ENCODE data around the gene FADS1.

The FADS1 gene

GRCh38 chr11:61769169-61769920 is 47.5 kb downstream of the FADS1 start:
- Histone ChIP-seq H3K9me3 (ENCODE audit: low read length) (no peaks in the 10 kb centered on the region), H3K4me3 (ENCODE audit: low read depth in 1 of 2, low read length in 2 of 2) (no peak overlapping the region), H3K36me3 (ENCODE audit: insufficient read depth, low read length) (no peaks in the 10 kb centered on the region), H3K4me1 (ENCODE audit: insufficient read depth, low read length) (no peaks in the 10 kb centered on the region), H3K27ac (ENCODE audit: low read depth, low read length) (no peak overlapping the region), H3K9ac (ENCODE audit: low read length) (no peak overlapping the region), H3K27me3 (ENCODE audit: control insufficient read depth in 1 of 2, insufficient read depth in 2 of 2, low read length in 2 of 2) (peaks cover 0 to 5% of the 10 kb centered on the region in 2 donors)

- no peak overlapping the region for H3K27ac ChIP-seq (ENCODE audit: low read depth, low read length)
- H3K9me3 ChIP-seq (ENCODE audit: low read length) = no peaks in the 10 kb centered on the region
- no peaks in the 10 kb centered on the region for H3K36me3 ChIP-seq (ENCODE audit: insufficient read depth, low read length)
- peaks cover 0 to 10% of the 10 kb centered on the region in 2 donors for H3K27me3 ChIP-seq (ENCODE audit: control insufficient read depth in 1 of 2, insufficient read depth in 2 of 2, low read length in 2 of 2)
- H3K9ac ChIP-seq (ENCODE audit: low read length) = no peak overlapping the region
- H3K4me3 ChIP-seq (ENCODE audit: low read depth in 1 of 2, low read length in 2 of 2) = no peak overlapping the region
- no peaks in the 10 kb centered on the region for H3K4me1 ChIP-seq (ENCODE audit: insufficient read depth, low read length)
Measured at GRCh38 chr11:61768376-61769076, 48.3 kb downstream of the FADS1 start.

- H3K9me3 ChIP-seq (ENCODE audit: low read length) = no peaks in the 10 kb centered on the region
- H3K27me3 ChIP-seq (ENCODE audit: control insufficient read depth in 1 of 2, insufficient read depth in 2 of 2, low read length in 2 of 2) = peaks cover 0 to 17% of the 10 kb centered on the region in 2 donors
- H3K4me1 ChIP-seq (ENCODE audit: insufficient read depth, low read length) = no peaks in the 10 kb centered on the region
- no peaks in the 10 kb centered on the region for H3K36me3 ChIP-seq (ENCODE audit: insufficient read depth, low read length)
- no peak overlapping the region for H3K27ac ChIP-seq (ENCODE audit: low read depth, low read length)
- no peak overlapping the region for H3K4me3 ChIP-seq (ENCODE audit: low read depth in 1 of 2, low read length in 2 of 2)
- no peak overlapping the region for H3K9ac ChIP-seq (ENCODE audit: low read length)
Measured at GRCh38 chr11:61766353-61766841, 50.4 kb downstream of the FADS1 start.

- H3K9ac ChIP-seq (ENCODE audit: low read length) = no peak overlapping the region
- no peaks in the 10 kb centered on the region for H3K4me1 ChIP-seq (ENCODE audit: insufficient read depth, low read length)
- peaks cover 0 to 17% of the 10 kb centered on the region in 2 donors for H3K27me3 ChIP-seq (ENCODE audit: control insufficient read depth in 1 of 2, insufficient read depth in 2 of 2, low read length in 2 of 2)
- H3K27ac ChIP-seq (ENCODE audit: low read depth, low read length) = no peak overlapping the region
- H3K36me3 ChIP-seq (ENCODE audit: insufficient read depth, low read length) = no peaks in the 10 kb centered on the region
- H3K9me3 ChIP-seq (ENCODE audit: low read length) = no peaks in the 10 kb centered on the region
- no peak overlapping the region for H3K4me3 ChIP-seq (ENCODE audit: low read depth in 1 of 2, low read length in 2 of 2)
Measured at GRCh38 chr11:61765550-61766253, 51.1 kb downstream of the FADS1 start.

GRCh38 chr11:61764606-61765260 is 52.1 kb downstream of the FADS1 start:
- no peaks in the 10 kb centered on the region for H3K9me3 ChIP-seq (ENCODE audit: low read length)
- no peak overlapping the region for H3K4me3 ChIP-seq (ENCODE audit: low read depth in 1 of 2, low read length in 2 of 2)
- no peak overlapping the region for H3K9ac ChIP-seq (ENCODE audit: low read length)
- H3K36me3 ChIP-seq (ENCODE audit: insufficient read depth, low read length) = no peaks in the 10 kb centered on the region
- no peak overlapping the region for H3K27ac ChIP-seq (ENCODE audit: low read depth, low read length)
- peaks cover 0 to 14% of the 10 kb centered on the region in 2 donors for H3K27me3 ChIP-seq (ENCODE audit: control insufficient read depth in 1 of 2, insufficient read depth in 2 of 2, low read length in 2 of 2)
- H3K4me1 ChIP-seq (ENCODE audit: insufficient read depth, low read length) = no peaks in the 10 kb centered on the region

GRCh38 chr11:61763930-61764605 is 52.7 kb downstream of the FADS1 start:
- Histone ChIP-seq H3K4me1 (ENCODE audit: insufficient read depth, low read length) (no peaks in the 10 kb centered on the region), H3K4me3 (ENCODE audit: low read depth in 1 of 2, low read length in 2 of 2) (no peak overlapping the region), H3K9ac (ENCODE audit: low read length) (no peak overlapping the region), H3K9me3 (ENCODE audit: low read length) (no peaks in the 10 kb centered on the region), H3K36me3 (ENCODE audit: insufficient read depth, low read length) (no peaks in the 10 kb centered on the region), H3K27ac (ENCODE audit: low read depth, low read length) (no peak overlapping the region), H3K27me3 (ENCODE audit: control insufficient read depth in 1 of 2, insufficient read depth in 2 of 2, low read length in 2 of 2) (peaks cover 0 to 13% of the 10 kb centered on the region in 2 donors)

GRCh38 chr11:61762798-61763197 is 54.0 kb downstream of the FADS1 start:
- Histone ChIP-seq H3K27me3 (ENCODE audit: control insufficient read depth in 1 of 2, insufficient read depth in 2 of 2, low read length in 2 of 2) (peaks cover 0 to 13% of the 10 kb centered on the region in 2 donors), H3K27ac (ENCODE audit: low read depth, low read length) (no peak overlapping the region), H3K4me3 (ENCODE audit: low read depth in 1 of 2, low read length in 2 of 2) (no peak overlapping the region), H3K9me3 (ENCODE audit: low read length) (no peaks in the 10 kb centered on the region), H3K9ac (ENCODE audit: low read length) (no peak overlapping the region), H3K4me1 (ENCODE audit: insufficient read depth, low read length) (no peaks in the 10 kb centered on the region), H3K36me3 (ENCODE audit: insufficient read depth, low read length) (no peaks in the 10 kb centered on the region)

- H3K4me3 ChIP-seq (ENCODE audit: low read depth in 1 of 2, low read length in 2 of 2) = no peak overlapping the region
- H3K27ac ChIP-seq (ENCODE audit: low read depth, low read length) = no peak overlapping the region
- H3K4me1 ChIP-seq (ENCODE audit: insufficient read depth, low read length) = no peaks in the 10 kb centered on the region
- no peaks in the 10 kb centered on the region for H3K9me3 ChIP-seq (ENCODE audit: low read length)
- H3K27me3 ChIP-seq (ENCODE audit: control insufficient read depth in 1 of 2, insufficient read depth in 2 of 2, low read length in 2 of 2) = peaks cover 0 to 13% of the 10 kb centered on the region in 2 donors
- no peak overlapping the region for H3K9ac ChIP-seq (ENCODE audit: low read length)
- H3K36me3 ChIP-seq (ENCODE audit: insufficient read depth, low read length) = no peaks in the 10 kb centered on the region
Measured at GRCh38 chr11:61762223-61762615, 54.6 kb downstream of the FADS1 start.

GRCh38 chr11:61761440-61762222 is 55.2 kb downstream of the FADS1 start:
- Histone ChIP-seq H3K36me3 (ENCODE audit: insufficient read depth, low read length) (no peaks in the 10 kb centered on the region), H3K4me1 (ENCODE audit: insufficient read depth, low read length) (no peaks in the 10 kb centered on the region), H3K4me3 (ENCODE audit: low read depth in 1 of 2, low read length in 2 of 2) (no peak overlapping the region), H3K27ac (ENCODE audit: low read depth, low read length) (no peak overlapping the region), H3K9me3 (ENCODE audit: low read length) (no peaks in the 10 kb centered on the region), H3K27me3 (ENCODE audit: control insufficient read depth in 1 of 2, insufficient read depth in 2 of 2, low read length in 2 of 2) (peaks cover 0 to 13% of the 10 kb centered on the region in 2 donors), H3K9ac (ENCODE audit: low read length) (no peak overlapping the region)

- H3K9me3 ChIP-seq (ENCODE audit: low read length) = no peaks in the 10 kb centered on the region
- no peaks in the 10 kb centered on the region for H3K4me1 ChIP-seq (ENCODE audit: insufficient read depth, low read length)
- H3K9ac ChIP-seq (ENCODE audit: low read length) = no peak overlapping the region
- H3K27me3 ChIP-seq (ENCODE audit: control insufficient read depth in 1 of 2, insufficient read depth in 2 of 2, low read length in 2 of 2) = peaks cover 0 to 13% of the 10 kb centered on the region in 2 donors
- H3K4me3 ChIP-seq (ENCODE audit: low read depth in 1 of 2, low read length in 2 of 2) = no peak overlapping the region
- no peak overlapping the region for H3K27ac ChIP-seq (ENCODE audit: low read depth, low read length)
- no peaks in the 10 kb centered on the region for H3K36me3 ChIP-seq (ENCODE audit: insufficient read depth, low read length)
Measured at GRCh38 chr11:61760946-61761345, 55.9 kb downstream of the FADS1 start.

All from muscle layer of colon (tissue), 2 donors.